ENCODE data around the gene PNCK.

PNCK gene

GRCh38 chrX:153628129-153628528 lies 45.5 kb downstream of the PNCK start:
- no peaks in the 10 kb centered on the region for H3K36me3 ChIP-seq (ENCODE audit: low read length)
- no peak overlapping the region for H3K4me2 ChIP-seq (ENCODE audit: low read depth, low read length, poor library complexity, severe bottlenecking)
- H4K20me1 ChIP-seq (ENCODE audit: low read depth, low read length) = no peaks in the 10 kb centered on the region
- no peaks in the 10 kb centered on the region for H3F3A ChIP-seq (ENCODE audit: insufficient read depth)
- no peak overlapping the region for H3K9ac ChIP-seq (ENCODE audit: low read length)
- no peak overlapping the region for H3K27ac ChIP-seq (ENCODE audit: low read depth, low read length)
- H3K27me3 ChIP-seq (ENCODE audit: low read length) = no peaks in the 10 kb centered on the region
- no peak overlapping the region for H2AFZ ChIP-seq (ENCODE audit: low read depth, low read length, severe bottlenecking)
- no peaks in the 10 kb centered on the region for H3K9me3 ChIP-seq (ENCODE audit: insufficient read depth, low read length)
- no peaks in the 10 kb centered on the region for H3K79me2 ChIP-seq (ENCODE audit: insufficient read depth, low read length)
- no peak for TF ChIP-seq EZH2phosphoT487 (conservative IDR thresholded peaks at IDR 0.05; ENCODE audit: low read length)
- TF ChIP-seq, protein P1, sequence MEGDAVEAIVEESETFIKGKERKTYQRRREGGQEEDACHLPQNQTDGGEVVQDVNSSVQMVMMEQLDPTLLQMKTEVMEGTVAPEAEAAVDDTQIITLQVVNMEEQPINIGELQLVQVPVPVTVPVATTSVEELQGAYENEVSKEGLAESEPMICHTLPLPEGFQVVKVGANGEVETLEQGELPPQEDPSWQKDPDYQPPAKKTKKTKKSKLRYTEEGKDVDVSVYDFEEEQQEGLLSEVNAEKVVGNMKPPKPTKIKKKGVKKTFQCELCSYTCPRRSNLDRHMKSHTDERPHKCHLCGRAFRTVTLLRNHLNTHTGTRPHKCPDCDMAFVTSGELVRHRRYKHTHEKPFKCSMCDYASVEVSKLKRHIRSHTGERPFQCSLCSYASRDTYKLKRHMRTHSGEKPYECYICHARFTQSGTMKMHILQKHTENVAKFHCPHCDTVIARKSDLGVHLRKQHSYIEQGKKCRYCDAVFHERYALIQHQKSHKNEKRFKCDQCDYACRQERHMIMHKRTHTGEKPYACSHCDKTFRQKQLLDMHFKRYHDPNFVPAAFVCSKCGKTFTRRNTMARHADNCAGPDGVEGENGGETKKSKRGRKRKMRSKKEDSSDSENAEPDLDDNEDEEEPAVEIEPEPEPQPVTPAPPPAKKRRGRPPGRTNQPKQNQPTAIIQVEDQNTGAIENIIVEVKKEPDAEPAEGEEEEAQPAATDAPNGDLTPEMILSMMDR (IDR thresholded peaks at IDR 0.05; ENCODE audit: insufficient read depth, low read length, poor library complexity, severe bottlenecking) = no peak
- no peak overlapping the region for H3K4me3 ChIP-seq (ENCODE audit: insufficient read depth, low read length, poor library complexity, severe bottlenecking)
- no peaks in the 10 kb centered on the region for H3K9me2 ChIP-seq (replicated peaks; ENCODE audit: insufficient read depth, low read length)

DNA sequence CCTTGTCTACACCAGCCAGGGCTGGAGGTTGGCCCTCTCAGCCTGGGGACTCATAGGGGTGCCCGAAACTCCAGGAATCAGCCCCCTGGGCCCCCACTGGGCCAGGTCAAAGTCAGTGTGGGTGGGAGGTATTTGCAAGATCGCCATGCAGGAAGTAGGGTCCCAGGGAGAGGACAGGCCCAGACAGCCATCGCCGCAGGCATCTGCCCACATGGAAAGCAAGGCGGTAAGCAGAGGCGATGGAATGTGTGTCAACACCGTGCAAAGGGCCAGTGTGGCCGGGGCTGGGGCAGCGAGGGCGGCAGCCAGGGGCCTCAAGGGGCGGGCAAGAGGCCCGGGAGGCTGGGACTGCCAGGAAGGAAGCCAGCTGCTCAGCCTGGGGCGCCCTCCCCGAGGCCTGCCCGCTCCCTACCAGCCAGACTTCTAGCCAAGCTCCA lies 45.9 kb downstream of the PNCK start:
- Histone ChIP-seq H3K4me3 (ENCODE audit: insufficient read depth, low read length, poor library complexity, severe bottlenecking) (no peak overlapping the region), H3K9ac (ENCODE audit: low read length) (no peak overlapping the region), H3K36me3 (ENCODE audit: low read length) (no peaks in the 10 kb centered on the region), H3K27me3 (ENCODE audit: low read length) (no peaks in the 10 kb centered on the region), H3K9me3 (ENCODE audit: insufficient read depth, low read length) (no peaks in the 10 kb centered on the region), H3K27ac (ENCODE audit: low read depth, low read length) (no peak overlapping the region), H3K4me2 (ENCODE audit: low read depth, low read length, poor library complexity, severe bottlenecking) (no peak overlapping the region), H2AFZ (ENCODE audit: low read depth, low read length, severe bottlenecking) (no peak overlapping the region), H3K9me2 (replicated peaks; ENCODE audit: insufficient read depth, low read length) (no peaks in the 10 kb centered on the region), H3F3A (ENCODE audit: insufficient read depth) (no peaks in the 10 kb centered on the region), H3K79me2 (ENCODE audit: insufficient read depth, low read length) (no peaks in the 10 kb centered on the region), H4K20me1 (ENCODE audit: low read depth, low read length) (no peaks in the 10 kb centered on the region)
- TF ChIP-seq EZH2phosphoT487 (conservative IDR thresholded peaks at IDR 0.05; ENCODE audit: low read length) = no peak
- TF ChIP-seq, protein P1 (IDR thresholded peaks at IDR 0.05; ENCODE audit: insufficient read depth, low read length, poor library complexity, severe bottlenecking) = no peak

DNA sequence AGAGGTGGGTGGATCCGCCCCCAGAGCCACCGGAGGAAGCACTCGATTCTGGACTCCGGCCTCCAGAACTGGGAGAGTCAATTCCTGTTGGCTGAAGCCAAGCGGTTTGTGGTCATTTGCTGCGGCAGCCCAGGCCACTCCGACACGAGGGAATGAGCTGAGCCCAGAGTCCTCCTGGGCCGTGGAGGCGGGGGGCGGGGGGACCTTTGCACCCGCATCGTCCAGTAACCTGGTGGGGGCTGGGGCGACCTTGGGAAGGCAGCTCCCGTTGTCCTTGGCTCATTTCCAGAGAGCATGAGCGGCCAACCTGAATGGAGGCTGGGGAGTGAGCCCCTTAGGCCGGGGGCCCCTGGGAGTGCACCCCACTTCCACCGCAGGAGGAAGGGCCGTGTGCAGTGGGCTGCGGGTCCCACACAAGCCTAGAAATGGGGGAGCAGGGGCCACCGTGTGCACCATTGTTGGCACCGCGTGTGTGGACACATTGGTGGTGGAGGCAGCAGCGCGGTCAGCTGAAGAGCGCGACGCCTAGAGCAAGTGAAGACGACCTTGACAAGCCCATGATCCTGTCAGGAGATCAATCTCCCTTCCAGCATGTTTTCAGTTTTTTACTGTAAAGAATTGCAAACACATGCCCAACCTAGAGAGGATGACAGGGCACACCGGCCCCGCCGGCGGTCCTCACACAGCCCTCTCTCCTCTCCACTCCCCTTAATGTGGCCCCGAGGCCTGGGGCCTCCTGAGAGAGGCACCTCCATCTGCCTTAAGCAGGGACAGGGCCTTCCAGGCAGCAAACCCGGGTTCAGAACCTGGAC lies 46.5 kb downstream of the PNCK start:
- H3K4me2 ChIP-seq (ENCODE audit: low read depth, low read length, poor library complexity, severe bottlenecking) = no peak overlapping the region
- no peaks in the 10 kb centered on the region for H3K9me2 ChIP-seq (replicated peaks; ENCODE audit: insufficient read depth, low read length)
- H3K36me3 ChIP-seq (ENCODE audit: low read length) = no peaks in the 10 kb centered on the region
- H3K79me2 ChIP-seq (ENCODE audit: insufficient read depth, low read length) = no peaks in the 10 kb centered on the region
- no peaks in the 10 kb centered on the region for H4K20me1 ChIP-seq (ENCODE audit: low read depth, low read length)
- H3F3A ChIP-seq (ENCODE audit: insufficient read depth) = no peaks in the 10 kb centered on the region
- no peak overlapping the region for H3K4me3 ChIP-seq (ENCODE audit: insufficient read depth, low read length, poor library complexity, severe bottlenecking)
- no peaks in the 10 kb centered on the region for H3K9me3 ChIP-seq (ENCODE audit: insufficient read depth, low read length)
- no peak overlapping the region for H2AFZ ChIP-seq (ENCODE audit: low read depth, low read length, severe bottlenecking)
- no peak overlapping the region for H3K9ac ChIP-seq (ENCODE audit: low read length)
- no peak overlapping the region for H3K27ac ChIP-seq (ENCODE audit: low read depth, low read length)
- no peaks in the 10 kb centered on the region for H3K27me3 ChIP-seq (ENCODE audit: low read length)
- TF ChIP-seq EZH2phosphoT487 (conservative IDR thresholded peaks at IDR 0.05; ENCODE audit: low read length) = no peak
- TF ChIP-seq, protein P1 (IDR thresholded peaks at IDR 0.05; ENCODE audit: insufficient read depth, low read length, poor library complexity, severe bottlenecking) = no peak

Data from SU-DHL-6 (cell line).